Esophagus muscularis mucosa (tissue), 4 donors: ENCODE measurements around the gene PLEK. TPM values are rescaled to one million over a fixed set of nuclear protein-coding genes. Genes with fewer than 3 reads are reported as not detected.

Source experiments
- DNase-seq: peaks from one replicate; pipeline ENCODE4 v3.0.0-alpha.2; 2017; ENCODE audit errors: extremely low spot score
- H3K27ac ChIP-seq, 4 donors: fragments of 200-600 bp; sonication (generic); replicated peaks in 1 of 4; 1 replicate in 3 of 4; 2 replicates in 1 of 4; pipeline ENCODE4 v1.5.1; 2016 to 2019; ENCODE audit warnings: mild to moderate bottlenecking in 1 of 4
- H3K27me3 ChIP-seq, 4 donors: fragments of 200-600 bp; sonication (generic); one replicate each; pipeline versions ENCODE4 v1.5.1 to v1.6.0; 2016 to 2019
- H3K36me3 ChIP-seq, 4 donors: fragments of 200-600 bp; sonication (generic); one replicate each; pipeline ENCODE4 v1.5.1; 2016 to 2019
- H3K4me1 ChIP-seq, 4 donors: fragments of 200-600 bp; sonication (generic); one replicate each; pipeline ENCODE4 v1.5.1; 2016 to 2019
- H3K4me3 ChIP-seq, 4 donors: fragments of 200-600 bp; sonication (generic); 1 replicate in 2 of 4; 2 replicates in 2 of 4; pipeline ENCODE4 v1.5.1; 2016 to 2019; ENCODE audit warnings: mild to moderate bottlenecking in 4 of 4, moderate library complexity in 1 of 4
- H3K9me3 ChIP-seq, 4 donors: fragments of 200-600 bp; sonication (generic); 1 replicate in 3 of 4; 2 replicates in 1 of 4; pipeline ENCODE4 v1.5.1; 2016 to 2019
- CTCF ChIP-seq, 3 experiments: fragments of 200-600 bp in 2 of 3; fragments of 450-650 bp in 1 of 3; sonication (generic) in 2 of 3; IDR thresholded peaks; one replicate each; pipeline ENCODE4 v1.5.1; 2017 to 2019; ENCODE audit warnings: antibody characterized with exemption in 3 of 3, mild to moderate bottlenecking in 2 of 3, moderate library complexity in 1 of 3
- EP300 ChIP-seq: sonication (generic); formaldehyde crosslinking; IDR thresholded peaks from one replicate; pipeline ENCODE4 v1.6.1; 2017; ENCODE audit warnings: antibody characterized with exemption
- POLR2A ChIP-seq: fragments of 450-650 bp; IDR thresholded peaks from one replicate; pipeline ENCODE4 v1.6.1; 2017; ENCODE audit warnings: antibody characterized with exemption, moderate library complexity, mild to moderate bottlenecking, low read depth
- POLR2AphosphoS5 ChIP-seq, 2 donors: sonication (generic); formaldehyde crosslinking; IDR thresholded peaks; one replicate each; pipeline ENCODE4 v1.6.1; 2017; ENCODE audit warnings: antibody characterized with exemption in 2 of 2
- WGBS: methylation state at CpG from one replicate; pipeline ENCODE4 v1.1.5; 2018; 5-methylcytosine and 5-hydroxymethylcytosine counted together
- intact Hi-C: fragments of 100-400 bp; cut with DNase I; formaldehyde crosslinking; loops from one replicate; pipeline ENCODE4 v1.15.1; 2023
- total RNA-seq, 4 donors: library from RNA; depleted of rRNA; stranded (reverse); fragments of >200 nt; gene quantifications; one replicate each; pipeline versions ENCODE4 v1.1.0 to v1.2.1, GENCODE V29; 2016

Gene PLEK
- total RNA-seq, 4 donors from 2014 or later, result 3.1 to 23.4 (median 6.0) TPM

- Histone ChIP-seq H3K27ac (peak within 1 kb of the TSS; percentile 87 to 95 (median 92)), H3K9me3 (no peaks in the 10 kb centered on the region), H3K4me1 (peaks cover 9 to 36% (median 23%) of the 10 kb centered on the region in 4 donors), H3K27me3 (no peaks in the 10 kb centered on the region), H3K36me3 (peaks cover 0 to 22% (median 11%) of the 10 kb centered on the region in 4 donors), H3K4me3 (peak within 1 kb of the TSS; percentile 84 to 93 (median 90))
- DNase-seq, result peak; percentile 92
- no peak for TF ChIP-seq EP300
- peak; percentile 38 to 88 for TF ChIP-seq POLR2AphosphoS5 (IDR thresholded peaks at IDR 0.05)
- TF ChIP-seq CTCF (IDR thresholded peaks at IDR 0.05), result no peak
- peak; percentile 54 for TF ChIP-seq POLR2A
- WGBS, result 1% methylated on average over 26 of the region's 64 CpGs
- intact Hi-C loops, result loop anchor here (5.0 kb wide), 1 partner anchor 67 kb away; the partner anchor contains the start of gene PPP3R1
Measured at GRCh38 chr2:68319398-68320117, 45.5 kb upstream of the PLEK start, which contains the start of gene CNRIP1. Gene CNRIP1, minus strand, starts transcription at chr2:68319949. Its CDS starts 549 bp downstream, at chr2:68319400.

- peak in 1 of 2 donors; percentile 7 for TF ChIP-seq POLR2AphosphoS5 (IDR thresholded peaks at IDR 0.05)
- no peak for TF ChIP-seq CTCF (IDR thresholded peaks at IDR 0.05)
- H3K4me3 ChIP-seq, result peak overlapping the region; percentile 84 to 93 (median 90)
- no peak for DNase-seq
- peaks cover 9 to 36% (median 23%) of the 10 kb centered on the region in 4 donors for H3K4me1 ChIP-seq
- intact Hi-C loops, result no loop called here
- 6% methylated on average over 11 of the region's 11 CpGs for WGBS
- peaks cover 0 to 17% (median 8%) of the 10 kb centered on the region in 4 donors for H3K36me3 ChIP-seq
- peak overlapping the region; percentile 87 to 95 (median 92) for H3K27ac ChIP-seq
- H3K9me3 ChIP-seq, result no peaks in the 10 kb centered on the region
- no peaks in the 10 kb centered on the region for H3K27me3 ChIP-seq
Measured at GRCh38 chr2:68320118-68320641, 44.9 kb upstream of the PLEK start.

DNA sequence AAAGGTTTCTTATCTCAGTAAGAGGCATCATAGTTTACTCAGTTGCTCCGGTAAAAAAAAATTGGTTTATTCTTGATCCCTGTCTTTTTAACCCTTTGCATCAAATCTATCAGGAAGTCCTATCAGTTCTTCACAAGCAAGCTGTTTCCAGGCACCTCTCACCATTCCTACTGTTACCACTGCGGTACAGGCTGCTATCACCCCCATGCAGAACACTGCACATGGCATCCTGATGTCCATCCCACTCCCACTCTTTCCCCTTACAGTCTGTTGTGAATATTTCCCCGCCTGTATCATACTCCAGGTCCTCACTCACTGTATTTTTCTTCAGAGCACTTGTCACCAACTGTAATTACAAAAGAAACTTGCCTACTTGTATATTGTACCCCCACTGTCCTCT, 40.0 kb upstream of the PLEK start:
- 78% methylated on average over 3 of the region's 3 CpGs for WGBS
- TF ChIP-seq POLR2A (no peak), EP300 (no peak), POLR2AphosphoS5 (IDR thresholded peaks at IDR 0.05) (no peak)
- Histone ChIP-seq H3K9me3 (no peaks in the 10 kb centered on the region), H3K4me1 (peaks cover 4 to 8% (median 5%) of the 10 kb centered on the region in 4 donors), H3K27me3 (peaks cover 0 to 17% (median 0%) of the 10 kb centered on the region in 4 donors), H3K27ac (no peak overlapping the region), H3K36me3 (no peaks in the 10 kb centered on the region), H3K4me3 (no peak overlapping the region)
- DNase-seq, result no peak
- intact Hi-C loops, result no loop called here

DNA sequence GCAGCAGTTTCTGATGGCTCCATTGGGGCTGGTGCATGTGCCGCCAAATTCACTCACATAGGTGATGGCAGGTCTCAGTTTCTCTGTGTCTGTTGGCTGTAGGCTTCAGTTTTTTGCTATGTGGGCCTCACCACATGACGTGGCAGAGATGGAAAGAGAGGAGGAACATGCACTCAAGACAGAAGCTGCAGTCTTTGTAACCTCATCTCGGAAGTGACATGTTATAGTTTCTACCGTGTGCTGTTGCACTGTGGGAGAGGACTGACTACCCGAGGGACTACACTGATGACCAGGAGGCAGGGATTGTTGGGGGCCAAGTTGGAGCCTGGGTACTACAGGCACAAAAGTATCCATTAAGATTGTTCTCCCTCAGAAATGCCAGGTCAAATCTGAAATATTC, 36.2 kb upstream of the PLEK start:
- WGBS, result 62% methylated on average over 5 of the region's 5 CpGs
- DNase-seq, result no peak
- no peaks in the 10 kb centered on the region for H3K9me3 ChIP-seq
- H3K4me3 ChIP-seq, result no peak overlapping the region
- no peak overlapping the region for H3K27ac ChIP-seq
- no peaks in the 10 kb centered on the region for H3K36me3 ChIP-seq
- intact Hi-C loops, result no loop called here
- H3K4me1 ChIP-seq, result no peaks in the 10 kb centered on the region
- TF ChIP-seq POLR2AphosphoS5 (IDR thresholded peaks at IDR 0.05) (no peak), CTCF (IDR thresholded peaks at IDR 0.05) (no peak), EP300 (no peak), POLR2A (no peak)
- peaks cover 0 to 24% (median 0%) of the 10 kb centered on the region in 4 donors for H3K27me3 ChIP-seq

- Histone ChIP-seq H3K4me1 (no peaks in the 10 kb centered on the region), H3K36me3 (no peaks in the 10 kb centered on the region), H3K27me3 (peaks cover 0 to 24% (median 0%) of the 10 kb centered on the region in 4 donors), H3K4me3 (no peak overlapping the region), H3K9me3 (no peaks in the 10 kb centered on the region), H3K27ac (no peak overlapping the region)
- TF ChIP-seq EP300, result no peak
- TF ChIP-seq POLR2AphosphoS5 (IDR thresholded peaks at IDR 0.05), result no peak
- no peak for TF ChIP-seq CTCF (IDR thresholded peaks at IDR 0.05)
- TF ChIP-seq POLR2A, result no peak
- intact Hi-C loops, result no loop called here
- DNase-seq, result no peak
- WGBS, result 72% methylated on average over 2 of the region's 2 CpGs
Measured at GRCh38 chr2:68330691-68331090, 34.4 kb upstream of the PLEK start.
